ENCODE measurements around the gene ST3GAL5. TPM values are rescaled to one million over a fixed set of nuclear protein-coding genes. Genes with fewer than 3 reads are reported as not detected.

ST3GAL5 gene
- total RNA-seq, 1 donor from 2014 or later = 2.6 TPM

- no peak for DNase-seq (ENCODE audit: low read depth in 2 of 2)
Measured at GRCh38 chr2:85791704-85792565, 96.9 kb downstream of the ST3GAL5 start.

DNA sequence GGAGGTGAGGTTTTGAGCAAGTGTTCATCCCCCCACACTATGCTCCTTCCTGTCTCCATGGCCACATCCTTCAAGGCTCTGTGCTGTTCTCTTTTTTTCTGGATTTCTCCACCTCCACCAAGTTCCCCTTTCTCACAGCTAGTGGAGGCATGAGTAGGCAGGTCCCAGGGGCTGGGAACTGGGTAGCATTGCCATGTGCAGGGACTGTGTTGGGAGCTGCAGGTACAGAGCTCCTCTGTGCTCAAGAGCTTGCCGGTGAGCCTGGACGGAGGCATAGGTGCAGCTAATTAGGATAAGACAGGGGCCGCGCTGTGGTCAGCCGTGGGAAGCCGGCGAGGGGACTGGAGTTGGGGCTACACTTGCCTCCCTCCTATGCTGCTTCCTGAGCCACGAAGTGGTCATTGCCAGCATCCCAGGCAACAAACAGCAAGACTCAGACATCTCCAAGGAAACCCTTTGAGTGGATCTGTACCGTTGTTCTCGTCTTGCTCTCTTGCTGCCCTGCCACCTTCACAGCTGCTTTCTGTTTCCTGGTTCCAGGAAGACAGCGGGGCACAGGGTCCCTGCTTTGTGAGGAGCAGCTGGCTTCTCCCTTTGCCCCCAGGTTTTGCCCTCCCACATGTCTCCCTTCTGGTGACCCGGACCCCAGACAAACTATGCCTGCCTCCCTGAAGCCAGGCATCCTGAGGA is 98.1 kb downstream of the ST3GAL5 start:
- DNase-seq (ENCODE audit: low read depth in 2 of 2) = no peak

GRCh38 chr2:85790032-85790431 is 98.8 kb downstream of the ST3GAL5 start:
- DNase-seq (ENCODE audit: low read depth in 2 of 2) = no peak

DNA sequence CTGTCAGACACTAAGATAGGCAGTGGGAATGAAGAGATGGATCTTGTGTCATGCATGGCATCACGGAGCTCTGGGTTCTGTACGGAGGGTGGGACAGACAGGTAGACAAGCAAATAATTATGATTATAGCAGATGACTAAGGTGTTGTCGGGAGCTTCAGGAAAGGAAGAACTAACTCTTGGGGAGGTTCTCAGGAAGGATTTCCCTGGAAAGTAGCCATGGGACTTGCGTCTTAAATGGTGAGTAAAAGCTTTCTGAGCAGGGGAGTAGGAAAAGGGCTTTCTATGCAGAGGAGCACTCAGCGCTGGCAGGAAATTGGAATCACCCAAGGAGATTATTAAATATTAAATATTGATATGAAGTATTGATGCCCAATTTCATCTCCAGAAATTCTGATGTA is 99.5 kb downstream of the ST3GAL5 start:
- no peak for DNase-seq (ENCODE audit: low read depth in 2 of 2)

DNA sequence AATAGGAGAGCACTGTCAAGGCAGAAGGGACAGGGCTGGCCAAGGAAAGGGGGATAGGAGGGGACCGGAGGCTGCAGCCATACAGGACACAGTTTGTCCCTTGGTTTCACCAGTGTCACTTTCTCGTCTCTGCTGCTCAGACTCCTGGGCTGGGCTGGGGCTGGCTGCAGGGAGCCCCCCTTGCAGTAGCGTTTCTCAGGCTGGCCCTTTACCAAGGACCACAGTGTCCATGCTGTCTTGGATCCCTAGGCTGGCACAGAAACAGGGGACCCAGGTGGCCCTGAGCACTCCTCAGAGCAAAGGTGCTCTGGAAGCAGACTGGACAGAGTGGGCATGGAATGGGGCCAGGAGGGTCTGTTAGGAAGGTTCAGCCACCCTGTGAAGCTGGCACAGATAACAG is 100.2 kb downstream of the ST3GAL5 start:
- DNase-seq (ENCODE audit: low read depth in 2 of 2) = no peak

GRCh38 chr2:85787981-85788340 is 100.8 kb downstream of the ST3GAL5 start:
- DNase-seq (ENCODE audit: low read depth in 2 of 2) = no peak

GRCh38 chr2:85787282-85787980 is 101.4 kb downstream of the ST3GAL5 start:
- no peak for DNase-seq (ENCODE audit: low read depth in 2 of 2)

Other genes starting within 250 kb of the ST3GAL5 start
- not detected in 2 replicates for gene SFTPB, start 220.8 kb downstream of the ST3GAL5 start, total RNA-seq
- not detected in 2 replicates for gene GNLY, start 194.6 kb downstream of the ST3GAL5 start, total RNA-seq
- 13.1 and 21.5 TPM in 2 replicates for gene ATOH8, start 135.0 kb downstream of the ST3GAL5 start, total RNA-seq
- gene POLR1A, start 216.9 kb upstream of the ST3GAL5 start, total RNA-seq = 9.2 and 12.3 TPM in 2 replicates
- gene PTCD3, start 217.2 kb upstream of the ST3GAL5 start, total RNA-seq = 37.1 and 43.7 TPM in 2 replicates